ENCODE results near the gene OXSR1. TPM values are rescaled to one million over a fixed set of nuclear protein-coding genes. Genes with fewer than 3 reads are reported as not detected.

OXSR1 gene
- total and polyA plus RNA-seq, 10 of the 15 experiments (the other 5 are each of a cell fraction or from before 2014, with no cell fraction given) = 12.4 to 54.6 (median 35.7) TPM

DNA sequence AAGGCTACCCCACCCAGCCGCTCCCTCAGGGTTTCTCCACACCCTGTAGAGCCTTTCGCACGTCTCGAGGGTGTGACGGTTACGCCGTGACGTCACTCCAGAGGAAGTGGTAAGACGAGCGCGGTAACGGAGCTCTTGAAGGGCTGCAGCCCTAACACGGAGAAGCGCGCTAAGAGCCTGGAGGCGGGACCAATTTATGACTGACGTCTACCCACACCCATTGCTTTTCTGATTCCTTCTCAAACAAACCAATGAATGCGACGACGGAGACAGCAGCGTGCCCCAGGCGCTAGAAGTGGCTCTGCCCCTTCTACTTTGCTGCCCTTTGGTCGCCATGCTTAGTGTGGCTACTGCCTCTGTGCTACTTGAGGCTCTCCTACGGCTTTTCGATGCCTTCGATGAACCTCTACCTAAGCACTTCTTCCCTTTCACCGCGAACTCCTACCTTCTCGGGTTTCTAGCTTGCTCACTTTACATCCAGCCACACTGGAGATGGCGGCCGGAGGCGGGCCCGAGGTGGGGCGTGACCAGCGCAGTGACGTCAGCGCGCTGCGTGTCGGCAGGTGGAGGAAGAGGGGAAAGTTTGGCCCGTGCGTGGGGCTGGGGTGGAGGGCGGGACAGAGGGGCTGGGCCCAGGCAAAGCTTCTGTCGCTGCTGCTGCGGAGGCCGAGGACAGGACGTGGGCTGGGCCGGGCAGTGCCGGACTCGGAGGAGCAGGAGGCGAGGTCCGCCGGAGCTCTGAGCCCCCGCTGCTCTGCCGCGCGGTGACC, at the start of gene OXSR1 (continued):
- TF ChIP-seq, protein P1, sequence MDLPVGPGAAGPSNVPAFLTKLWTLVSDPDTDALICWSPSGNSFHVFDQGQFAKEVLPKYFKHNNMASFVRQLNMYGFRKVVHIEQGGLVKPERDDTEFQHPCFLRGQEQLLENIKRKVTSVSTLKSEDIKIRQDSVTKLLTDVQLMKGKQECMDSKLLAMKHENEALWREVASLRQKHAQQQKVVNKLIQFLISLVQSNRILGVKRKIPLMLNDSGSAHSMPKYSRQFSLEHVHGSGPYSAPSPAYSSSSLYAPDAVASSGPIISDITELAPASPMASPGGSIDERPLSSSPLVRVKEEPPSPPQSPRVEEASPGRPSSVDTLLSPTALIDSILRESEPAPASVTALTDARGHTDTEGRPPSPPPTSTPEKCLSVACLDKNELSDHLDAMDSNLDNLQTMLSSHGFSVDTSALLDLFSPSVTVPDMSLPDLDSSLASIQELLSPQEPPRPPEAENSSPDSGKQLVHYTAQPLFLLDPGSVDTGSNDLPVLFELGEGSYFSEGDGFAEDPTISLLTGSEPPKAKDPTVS (IDR thresholded peaks at IDR 0.05; ENCODE audit: low read depth, low read length) = no peak
- TF ChIP-seq PAX5 (IDR thresholded peaks at IDR 0.05; ENCODE audit: borderline replicate concordance, low read depth, low read length) (no peak), SPI1 (IDR thresholded peaks at IDR 0.05; ENCODE audit: borderline replicate concordance, insufficient read depth, low read depth, low read length) (peak; percentile 73), YBX1 (IDR thresholded peaks at IDR 0.05) (no peak), ATF3 (IDR thresholded peaks at IDR 0.05; ENCODE audit: borderline replicate concordance, extremely low read depth, low read depth, low read length) (no peak), ZSCAN29 (IDR thresholded peaks at IDR 0.05) (no peak), MLLT1 (IDR thresholded peaks at IDR 0.05) (peak; percentile 77), POLR2A (IDR thresholded peaks at IDR 0.05; ENCODE audit: low read depth, low read length) (peak; percentile 93), MYB (IDR thresholded peaks at IDR 0.05; ENCODE audit: borderline replicate concordance, low read depth, low read length) (no peak), KDM1A (IDR thresholded peaks at IDR 0.05; ENCODE audit: borderline replicate concordance) (no peak), IRF4 (IDR thresholded peaks at IDR 0.05; ENCODE audit: low read depth, low read length) (no peak), RELA (IDR thresholded peaks at IDR 0.05; ENCODE audit: borderline replicate concordance, partially characterized antibody) (peak; percentile 92), MTA3 (IDR thresholded peaks at IDR 0.05; ENCODE audit: borderline replicate concordance, low read length) (no peak), POU2F2 (IDR thresholded peaks at IDR 0.05; ENCODE audit: borderline replicate concordance, low read depth, low read length) (no peak; the same call in 2 of the 3 replicates), ZNF207 (IDR thresholded peaks at IDR 0.05; ENCODE audit: borderline replicate concordance) (0 out of 2 replicates have a peak, but pooled peaks have one; percentile 25), MXI1 (IDR thresholded peaks at IDR 0.05; ENCODE audit: low read depth, low read length) (peak; percentile 70)
- TF ChIP-seq, protein P2, sequence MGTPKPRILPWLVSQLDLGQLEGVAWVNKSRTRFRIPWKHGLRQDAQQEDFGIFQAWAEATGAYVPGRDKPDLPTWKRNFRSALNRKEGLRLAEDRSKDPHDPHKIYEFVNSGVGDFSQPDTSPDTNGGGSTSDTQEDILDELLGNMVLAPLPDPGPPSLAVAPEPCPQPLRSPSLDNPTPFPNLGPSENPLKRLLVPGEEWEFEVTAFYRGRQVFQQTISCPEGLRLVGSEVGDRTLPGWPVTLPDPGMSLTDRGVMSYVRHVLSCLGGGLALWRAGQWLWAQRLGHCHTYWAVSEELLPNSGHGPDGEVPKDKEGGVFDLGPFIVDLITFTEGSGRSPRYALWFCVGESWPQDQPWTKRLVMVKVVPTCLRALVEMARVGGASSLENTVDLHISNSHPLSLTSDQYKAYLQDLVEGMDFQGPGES (IDR thresholded peaks at IDR 0.05) = peak; percentile 84
- TF ChIP-seq, protein P3, sequence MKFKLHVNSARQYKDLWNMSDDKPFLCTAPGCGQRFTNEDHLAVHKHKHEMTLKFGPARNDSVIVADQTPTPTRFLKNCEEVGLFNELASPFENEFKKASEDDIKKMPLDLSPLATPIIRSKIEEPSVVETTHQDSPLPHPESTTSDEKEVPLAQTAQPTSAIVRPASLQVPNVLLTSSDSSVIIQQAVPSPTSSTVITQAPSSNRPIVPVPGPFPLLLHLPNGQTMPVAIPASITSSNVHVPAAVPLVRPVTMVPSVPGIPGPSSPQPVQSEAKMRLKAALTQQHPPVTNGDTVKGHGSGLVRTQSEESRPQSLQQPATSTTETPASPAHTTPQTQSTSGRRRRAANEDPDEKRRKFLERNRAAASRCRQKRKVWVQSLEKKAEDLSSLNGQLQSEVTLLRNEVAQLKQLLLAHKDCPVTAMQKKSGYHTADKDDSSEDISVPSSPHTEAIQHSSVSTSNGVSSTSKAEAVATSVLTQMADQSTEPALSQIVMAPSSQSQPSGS (IDR thresholded peaks at IDR 0.05; ENCODE audit: low read length) = peak; percentile 83
- TF ChIP-seq, protein P4, sequence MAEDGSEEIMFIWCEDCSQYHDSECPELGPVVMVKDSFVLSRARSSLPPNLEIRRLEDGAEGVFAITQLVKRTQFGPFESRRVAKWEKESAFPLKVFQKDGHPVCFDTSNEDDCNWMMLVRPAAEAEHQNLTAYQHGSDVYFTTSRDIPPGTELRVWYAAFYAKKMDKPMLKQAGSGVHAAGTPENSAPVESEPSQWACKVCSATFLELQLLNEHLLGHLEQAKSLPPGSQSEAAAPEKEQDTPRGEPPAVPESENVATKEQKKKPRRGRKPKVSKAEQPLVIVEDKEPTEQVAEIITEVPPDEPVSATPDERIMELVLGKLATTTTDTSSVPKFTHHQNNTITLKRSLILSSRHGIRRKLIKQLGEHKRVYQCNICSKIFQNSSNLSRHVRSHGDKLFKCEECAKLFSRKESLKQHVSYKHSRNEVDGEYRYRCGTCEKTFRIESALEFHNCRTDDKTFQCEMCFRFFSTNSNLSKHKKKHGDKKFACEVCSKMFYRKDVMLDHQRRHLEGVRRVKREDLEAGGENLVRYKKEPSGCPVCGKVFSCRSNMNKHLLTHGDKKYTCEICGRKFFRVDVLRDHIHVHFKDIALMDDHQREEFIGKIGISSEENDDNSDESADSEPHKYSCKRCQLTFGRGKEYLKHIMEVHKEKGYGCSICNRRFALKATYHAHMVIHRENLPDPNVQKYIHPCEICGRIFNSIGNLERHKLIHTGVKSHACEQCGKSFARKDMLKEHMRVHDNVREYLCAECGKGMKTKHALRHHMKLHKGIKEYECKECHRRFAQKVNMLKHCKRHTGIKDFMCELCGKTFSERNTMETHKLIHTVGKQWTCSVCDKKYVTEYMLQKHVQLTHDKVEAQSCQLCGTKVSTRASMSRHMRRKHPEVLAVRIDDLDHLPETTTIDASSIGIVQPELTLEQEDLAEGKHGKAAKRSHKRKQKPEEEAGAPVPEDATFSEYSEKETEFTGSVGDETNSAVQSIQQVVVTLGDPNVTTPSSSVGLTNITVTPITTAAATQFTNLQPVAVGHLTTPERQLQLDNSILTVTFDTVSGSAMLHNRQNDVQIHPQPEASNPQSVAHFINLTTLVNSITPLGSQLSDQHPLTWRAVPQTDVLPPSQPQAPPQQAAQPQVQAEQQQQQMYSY (CRISPR knock-in tag; IDR thresholded peaks at IDR 0.05) = no peak

Data from GM12878 (cell line).